ENCODE results near the gene CROCC2. TPM values are rescaled to one million over a fixed set of nuclear protein-coding genes. Genes with fewer than 3 reads are reported as not detected.

CROCC2 gene
- total RNA-seq, 2 experiments from 2014 or later, result not detected

GRCh38 chr2:240958366-240959213 is 52.5 kb downstream of the CROCC2 start:
- no peaks in the 10 kb centered on the region for H3K9me3 ChIP-seq (ENCODE audit: low read length)
- intact Hi-C loops (cut with micrococcal nuclease; ENCODE audit: unreplicated experiment), result no loop called here
- no peaks in the 10 kb centered on the region for H3K4me1 ChIP-seq (ENCODE audit: insufficient read depth, low read length, poor library complexity, severe bottlenecking)
- H3K79me2 ChIP-seq (ENCODE audit: insufficient read depth, low read depth, low read length), result no peaks in the 10 kb centered on the region
- POLR2A ChIA-PET, result no interaction called here
- DNase-seq (ENCODE audit: low spot score), result no peak
- CTCF ChIA-PET (ENCODE audit: unreplicated experiment), result interaction anchor here (0.5 kb wide), 1 partner anchor 44 kb away, joined by 3 read pairs; no protein-coding TSS in a partner anchor
- H2AFZ ChIP-seq (ENCODE audit: low read length), result no peak overlapping the region
- H4K20me1 ChIP-seq (ENCODE audit: insufficient read depth, low read length), result no peaks in the 10 kb centered on the region
- no peak overlapping the region for H3K4me3 ChIP-seq (ENCODE audit: low read depth, low read length, poor library complexity, severe bottlenecking)
- no TSS peak for BruUV-seq (replicated peaks)
- H3K9me2 ChIP-seq (ENCODE audit: insufficient read depth, low read length), result no peaks in the 10 kb centered on the region
- TF ChIP-seq CTCF (conservative IDR thresholded peaks at IDR 0.05; ENCODE audit: low read length) (no peak), EZH2phosphoT487 (IDR thresholded peaks at IDR 0.05; ENCODE audit: borderline replicate concordance, low read depth, low read length) (no peak)
- no peak overlapping the region for H3K4me2 ChIP-seq (ENCODE audit: low read length)
- H3K27ac ChIP-seq (ENCODE audit: low read depth, low read length, poor library complexity, severe bottlenecking), result no peak overlapping the region
- no peaks in the 10 kb centered on the region for H3K36me3 ChIP-seq (ENCODE audit: insufficient read depth, low read length)

GRCh38 chr2:240959214-240959940 is 53.2 kb downstream of the CROCC2 start:
- Histone ChIP-seq H3K36me3 (ENCODE audit: insufficient read depth, low read length) (no peaks in the 10 kb centered on the region), H3K9me3 (ENCODE audit: low read length) (no peaks in the 10 kb centered on the region), H3K4me3 (ENCODE audit: low read depth, low read length, poor library complexity, severe bottlenecking) (no peak overlapping the region), H3K9me2 (ENCODE audit: insufficient read depth, low read length) (no peaks in the 10 kb centered on the region), H3K27ac (ENCODE audit: low read depth, low read length, poor library complexity, severe bottlenecking) (no peak overlapping the region), H3K4me1 (ENCODE audit: insufficient read depth, low read length, poor library complexity, severe bottlenecking) (no peaks in the 10 kb centered on the region), H3K4me2 (ENCODE audit: low read length) (no peak overlapping the region), H2AFZ (ENCODE audit: low read length) (no peak overlapping the region), H3K79me2 (ENCODE audit: insufficient read depth, low read depth, low read length) (no peaks in the 10 kb centered on the region), H4K20me1 (ENCODE audit: insufficient read depth, low read length) (no peaks in the 10 kb centered on the region)
- CTCF ChIA-PET (ENCODE audit: unreplicated experiment), result no interaction called here
- no peak for TF ChIP-seq EZH2phosphoT487 (IDR thresholded peaks at IDR 0.05; ENCODE audit: borderline replicate concordance, low read depth, low read length)
- no peak for TF ChIP-seq CTCF (conservative IDR thresholded peaks at IDR 0.05; ENCODE audit: low read length)
- intact Hi-C loops (cut with micrococcal nuclease; ENCODE audit: unreplicated experiment), result no loop called here
- POLR2A ChIA-PET, result no interaction called here
- DNase-seq (ENCODE audit: low spot score), result no peak
- BruUV-seq (replicated peaks), result no TSS peak

GRCh38 chr2:240959941-240960308 is 53.8 kb downstream of the CROCC2 start:
- POLR2A ChIA-PET, result no interaction called here
- Histone ChIP-seq H2AFZ (ENCODE audit: low read length) (no peak overlapping the region), H3K27ac (ENCODE audit: low read depth, low read length, poor library complexity, severe bottlenecking) (no peak overlapping the region), H3K36me3 (ENCODE audit: insufficient read depth, low read length) (no peaks in the 10 kb centered on the region), H3K9me3 (ENCODE audit: low read length) (no peaks in the 10 kb centered on the region), H3K9me2 (ENCODE audit: insufficient read depth, low read length) (no peaks in the 10 kb centered on the region), H3K4me3 (ENCODE audit: low read depth, low read length, poor library complexity, severe bottlenecking) (no peak overlapping the region), H4K20me1 (ENCODE audit: insufficient read depth, low read length) (no peaks in the 10 kb centered on the region), H3K4me2 (ENCODE audit: low read length) (no peak overlapping the region), H3K4me1 (ENCODE audit: insufficient read depth, low read length, poor library complexity, severe bottlenecking) (no peaks in the 10 kb centered on the region), H3K79me2 (ENCODE audit: insufficient read depth, low read depth, low read length) (no peaks in the 10 kb centered on the region)
- no TSS peak for BruUV-seq (replicated peaks)
- TF ChIP-seq CTCF (conservative IDR thresholded peaks at IDR 0.05; ENCODE audit: low read length), result no peak
- TF ChIP-seq EZH2phosphoT487 (IDR thresholded peaks at IDR 0.05; ENCODE audit: borderline replicate concordance, low read depth, low read length), result no peak
- CTCF ChIA-PET (ENCODE audit: unreplicated experiment), result no interaction called here
- DNase-seq (ENCODE audit: low spot score), result no peak
- intact Hi-C loops (cut with micrococcal nuclease; ENCODE audit: unreplicated experiment), result no loop called here
